ENCODE data around the gene SLC22A1.
"Not testable (repeated sequence)": the region's sequence is repeated elsewhere in the genome, so short reads cannot be mapped to it uniquely, and the experiment has no call there.

SLC22A1 gene

DNA sequence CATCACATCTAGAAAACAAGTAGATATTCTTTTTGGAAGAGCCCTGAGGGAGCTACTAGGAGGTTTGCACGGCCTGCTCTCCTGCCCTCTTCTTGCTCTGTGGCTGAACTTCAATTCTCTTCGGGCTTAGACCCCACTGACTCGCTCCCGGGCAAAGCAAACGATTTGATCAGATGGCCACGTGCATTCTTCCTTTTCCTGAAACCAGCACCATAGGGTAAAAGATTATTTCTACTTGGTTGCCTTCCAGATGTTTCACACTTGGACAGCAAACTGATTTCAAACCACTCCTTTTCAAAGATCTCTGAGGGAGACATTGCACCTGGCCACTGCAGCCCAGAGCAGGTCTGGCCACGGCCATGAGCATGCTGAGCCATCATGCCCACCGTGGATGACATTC lies at the start of gene SLC22A1:
Gene SLC22A1 (plus strand): TSS at position 258 of the 400 bp plus-strand sequence. CDS start 121 bp downstream, at position 379.
- DNase-seq, result no peak

DNA sequence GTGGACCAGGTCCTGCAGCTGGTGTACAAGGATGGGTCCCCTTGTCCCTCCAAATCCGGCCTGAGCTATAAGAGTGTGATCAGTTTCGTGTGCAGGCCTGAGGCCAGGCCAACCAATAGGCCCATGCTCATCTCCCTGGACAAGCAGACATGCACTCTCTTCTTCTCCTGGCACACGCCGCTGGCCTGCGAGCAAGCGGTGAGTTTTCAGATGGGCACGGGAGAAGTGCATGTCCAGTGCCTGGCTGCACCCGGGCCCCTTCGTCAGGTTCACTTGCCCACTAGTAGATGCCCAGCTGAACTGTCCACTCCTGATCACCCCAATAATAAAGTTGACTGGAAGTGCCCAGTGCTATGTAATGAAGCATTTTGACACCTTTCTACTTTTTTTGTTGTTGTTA lies 48.3 kb upstream of the SLC22A1 start:
- no peak for DNase-seq

DNA sequence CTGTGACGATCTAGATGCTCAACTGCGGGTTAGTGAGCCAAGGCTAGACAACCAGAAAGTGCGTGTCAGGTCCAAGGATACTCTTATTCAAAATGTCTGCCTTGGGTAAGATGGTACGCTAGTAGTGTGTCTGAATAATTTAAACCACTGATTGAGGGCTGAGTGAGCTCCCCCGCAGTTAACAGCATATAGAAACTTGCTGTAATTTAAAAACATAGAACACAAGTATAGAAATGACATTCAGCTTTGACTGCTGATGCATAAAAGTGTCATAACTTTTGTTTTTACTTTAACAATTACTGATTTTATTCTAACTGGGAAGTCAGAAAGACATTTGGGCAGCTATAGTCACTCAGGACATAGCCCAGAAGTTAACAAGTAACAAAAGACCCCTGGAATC lies 45.6 kb upstream of the SLC22A1 start:
- DNase-seq, result no peak

DNA sequence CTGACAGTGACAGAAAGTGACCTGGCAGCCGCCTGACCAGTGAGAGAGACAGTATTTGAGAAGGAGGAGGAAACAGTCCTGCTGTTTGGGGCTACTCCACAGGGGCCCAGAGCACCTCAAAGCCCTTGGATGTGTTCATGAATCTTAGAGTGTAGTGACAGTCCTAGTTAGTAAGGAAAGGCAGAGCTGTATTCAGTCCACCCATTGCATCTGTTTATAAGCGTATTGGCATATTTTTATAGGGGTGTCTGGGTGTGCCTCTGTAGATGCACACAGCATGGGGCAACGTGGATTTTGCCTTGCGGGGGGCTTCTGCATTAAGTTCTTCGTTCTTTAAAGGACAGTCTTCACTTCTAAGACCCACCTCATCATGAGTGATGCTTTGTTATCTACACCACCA lies 44.6 kb upstream of the SLC22A1 start:
- no peak for DNase-seq

DNA sequence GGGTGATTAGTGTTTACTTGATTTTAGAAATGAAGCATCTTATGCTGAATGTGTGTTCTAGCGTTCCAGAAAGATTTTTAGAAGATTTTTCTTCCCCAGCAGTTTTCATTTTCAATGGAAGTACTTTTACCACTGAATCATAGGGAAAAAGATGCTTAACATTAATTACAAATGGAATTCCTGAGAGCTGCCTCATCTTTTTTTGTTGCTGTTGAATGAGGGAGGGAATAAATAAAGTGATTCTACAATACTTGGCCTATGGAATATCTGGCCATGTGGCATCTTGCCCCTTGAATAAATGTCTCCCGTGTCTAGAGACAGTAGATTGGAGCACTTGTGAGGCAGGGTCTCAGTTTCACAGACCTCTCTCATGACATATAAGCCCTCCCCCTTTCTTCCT lies 44.1 kb upstream of the SLC22A1 start:
- DNase-seq, result no peak

DNA sequence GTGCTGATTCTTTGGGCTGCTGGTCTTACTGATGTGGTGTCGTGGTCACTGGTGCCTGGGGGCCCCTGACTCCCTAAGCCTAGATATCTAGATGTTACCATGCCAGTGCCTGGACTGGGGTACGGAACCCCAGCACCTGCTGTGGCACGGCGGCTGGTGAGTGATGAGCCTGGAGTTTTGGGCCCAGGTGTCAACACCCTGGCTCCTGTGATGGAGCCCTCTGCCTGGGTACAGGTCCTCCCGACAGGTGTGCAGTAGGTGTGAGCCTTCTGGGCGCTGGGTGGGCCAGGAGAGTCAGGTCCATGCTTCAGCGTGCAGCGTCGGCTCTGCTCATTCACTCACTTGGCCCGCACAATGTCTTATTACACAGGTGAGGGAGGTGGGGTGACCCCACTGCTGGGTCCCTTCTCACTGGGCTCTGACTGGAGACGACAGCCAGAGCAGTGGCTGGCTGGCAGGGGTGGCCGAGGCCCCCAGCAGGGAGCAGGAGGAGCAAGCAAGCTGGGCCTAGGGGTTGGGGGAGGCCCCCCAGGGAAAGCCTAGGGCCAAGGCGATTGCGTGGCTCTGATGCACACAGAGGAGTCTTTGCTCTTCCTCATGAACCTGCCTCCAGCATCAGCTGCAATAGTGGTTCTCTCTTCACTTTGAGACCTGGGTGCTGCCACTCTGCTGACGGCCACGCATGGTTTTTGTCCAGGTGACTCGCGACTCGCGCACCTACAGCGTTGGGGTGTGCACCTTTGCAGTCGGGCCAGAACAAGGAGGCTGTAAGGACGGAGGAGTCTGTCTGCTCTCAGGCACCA lies 42.5 kb upstream of the SLC22A1 start:
- no peak for DNase-seq

DNA sequence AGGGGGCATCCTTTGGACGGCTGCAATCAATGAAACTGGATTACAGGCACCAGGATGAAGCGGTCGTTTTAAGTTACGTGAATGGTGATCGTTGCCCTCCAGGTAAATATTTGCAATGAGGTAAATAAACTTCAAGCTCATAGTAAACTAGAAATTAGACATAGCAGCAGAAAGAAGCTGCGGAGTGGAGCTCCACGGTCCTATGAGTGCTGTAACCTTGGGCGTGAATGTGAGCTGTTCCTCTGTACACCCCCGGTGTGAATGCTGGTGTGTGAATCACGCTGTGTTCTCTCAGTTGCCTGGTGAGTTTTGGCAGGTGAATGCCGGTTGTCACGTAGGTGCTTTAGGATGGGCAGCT lies 42.0 kb upstream of the SLC22A1 start:
- no peak for DNase-seq

DNA sequence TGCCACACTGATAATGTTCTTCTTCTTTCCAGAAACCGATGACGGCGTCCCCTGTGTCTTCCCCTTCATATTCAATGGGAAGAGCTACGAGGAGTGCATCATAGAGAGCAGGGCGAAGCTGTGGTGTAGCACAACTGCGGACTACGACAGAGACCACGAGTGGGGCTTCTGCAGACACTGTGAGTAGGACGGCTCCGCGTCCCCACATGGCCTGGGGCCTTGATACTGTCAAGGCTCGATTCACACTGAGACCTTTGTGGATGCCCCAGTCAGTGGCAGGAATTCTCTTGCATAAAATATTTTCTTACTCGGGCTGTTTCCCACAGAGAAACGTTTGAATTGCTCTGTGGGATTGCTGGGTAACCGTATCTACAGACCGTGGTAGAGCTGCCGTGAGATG lies 41.5 kb upstream of the SLC22A1 start:
- no peak for DNase-seq

DNA sequence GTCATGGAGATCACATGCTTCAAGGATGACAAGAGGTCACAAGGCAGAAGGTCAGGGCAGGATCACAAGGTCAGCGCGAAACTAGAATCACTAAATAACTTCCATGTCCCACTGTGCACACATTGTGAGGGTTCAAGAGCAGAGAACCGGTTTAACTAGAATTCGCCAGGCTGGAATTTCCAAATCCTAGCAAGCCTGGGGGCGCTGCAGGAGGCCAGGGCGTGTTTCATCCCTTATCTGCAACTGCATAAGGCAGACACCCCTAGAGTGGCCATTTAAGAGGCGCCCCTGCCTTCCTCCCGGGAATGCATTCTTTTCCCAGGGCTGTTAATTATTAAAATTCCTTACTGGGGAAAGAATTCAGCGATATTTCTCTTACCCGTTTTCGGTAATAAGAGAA lies 40.2 kb upstream of the SLC22A1 start:
- DNase-seq, result no peak

DNA sequence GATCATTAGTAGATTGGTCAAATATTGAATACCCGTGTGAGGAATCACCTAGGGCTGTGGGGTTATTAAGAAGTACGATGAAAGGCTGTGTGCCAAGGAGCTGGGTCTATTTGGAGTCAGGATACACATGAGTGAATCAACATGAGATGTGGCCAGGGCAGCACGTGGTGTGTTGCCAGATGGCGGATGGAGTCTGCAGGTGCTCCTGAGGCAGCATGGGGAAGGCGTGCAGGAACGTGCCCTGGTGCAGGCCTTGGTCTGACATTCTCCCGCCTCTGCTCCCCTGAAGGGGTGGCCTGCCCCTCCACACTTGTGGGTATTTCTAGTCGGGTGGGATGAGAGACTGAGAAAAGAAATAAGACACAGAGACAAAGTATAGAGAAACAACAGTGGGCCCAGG lies 39.0 kb upstream of the SLC22A1 start:
- no peak for DNase-seq

DNA sequence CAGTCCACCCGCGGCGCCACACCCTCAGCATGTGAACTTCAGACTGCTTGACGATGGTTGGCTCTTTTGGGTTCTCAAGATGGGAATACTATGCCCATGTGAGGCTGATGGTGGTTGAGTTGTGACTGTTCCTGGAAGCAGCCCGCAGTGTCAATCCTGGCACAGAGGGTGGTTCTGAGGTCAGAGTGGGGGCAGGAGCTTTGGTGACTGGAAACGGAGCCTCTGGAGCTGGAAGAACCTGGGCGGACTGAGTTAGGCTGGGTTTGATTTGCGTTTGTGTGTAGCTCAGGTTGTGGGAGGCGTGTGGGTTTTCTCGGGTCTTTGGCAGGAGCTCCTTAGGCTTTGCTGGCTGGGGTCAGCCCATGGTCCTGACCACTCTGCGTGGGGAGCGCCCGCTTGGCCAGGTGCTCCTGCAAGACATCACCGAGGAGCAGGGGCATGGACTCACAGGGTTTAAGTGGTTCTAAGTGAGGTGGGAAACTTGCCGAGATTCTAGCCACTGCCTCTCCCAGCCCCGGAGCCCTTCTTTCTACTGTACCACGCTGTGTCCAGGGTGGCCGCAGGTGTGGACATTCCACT lies 37.3 kb upstream of the SLC22A1 start:
- no peak for DNase-seq

DNA sequence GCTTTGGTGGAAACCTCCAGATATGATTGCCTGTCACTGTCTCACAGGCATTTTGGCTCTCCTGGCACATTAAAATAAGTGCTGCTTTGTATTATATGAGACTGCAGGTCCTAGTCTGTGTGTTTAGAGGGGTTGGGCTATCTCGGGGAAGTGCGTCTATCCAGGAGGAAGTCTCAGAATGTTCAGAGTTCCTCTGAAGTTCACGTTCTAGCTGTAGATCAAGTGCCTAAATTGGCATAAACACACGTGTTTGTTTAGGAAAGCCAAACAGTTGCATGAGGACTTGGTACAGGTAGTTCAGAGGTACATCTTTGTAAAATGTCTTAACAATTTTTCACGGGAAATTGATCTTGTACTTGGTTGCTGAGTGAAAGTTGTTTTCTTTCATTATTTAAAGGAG lies 36.4 kb upstream of the SLC22A1 start:
- no peak for DNase-seq

DNA sequence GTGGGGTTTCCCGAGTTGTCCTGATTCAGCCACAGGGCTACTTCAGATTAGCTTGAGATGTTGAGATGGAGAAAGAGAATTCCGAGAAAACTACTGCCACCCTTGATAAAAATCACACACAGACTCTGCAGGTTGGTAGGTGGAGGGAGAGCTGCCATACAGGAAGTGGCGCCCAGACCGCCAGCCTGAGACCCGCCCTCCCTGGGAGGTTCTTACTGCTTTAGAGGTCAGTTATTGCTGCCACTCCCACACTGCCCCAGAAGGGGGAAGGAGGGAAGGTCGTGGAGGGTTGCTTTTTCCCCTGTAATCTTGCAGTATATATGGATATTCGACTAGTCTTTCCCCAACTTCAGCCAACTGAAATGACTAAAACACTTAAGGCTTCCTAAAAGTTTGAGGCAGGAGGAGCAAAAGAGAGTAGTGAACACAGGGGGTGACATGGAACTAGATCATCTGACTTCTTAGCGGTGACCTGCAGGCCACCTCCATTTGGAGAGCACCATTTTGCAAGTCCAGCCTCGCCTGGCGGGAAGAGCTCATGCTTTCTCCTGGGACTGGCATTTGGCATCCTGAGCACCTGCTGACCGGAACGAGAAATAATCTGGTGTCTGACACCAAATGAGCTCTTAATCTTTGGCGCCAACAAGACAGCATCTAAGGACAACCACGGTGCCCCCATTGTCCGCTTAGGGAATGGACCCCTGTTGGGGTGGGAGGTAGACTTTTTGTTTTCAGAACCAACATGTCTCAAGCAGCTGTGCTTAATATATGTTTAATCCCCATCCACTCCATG lies 35.7 kb upstream of the SLC22A1 start:
- no peak for DNase-seq

DNA sequence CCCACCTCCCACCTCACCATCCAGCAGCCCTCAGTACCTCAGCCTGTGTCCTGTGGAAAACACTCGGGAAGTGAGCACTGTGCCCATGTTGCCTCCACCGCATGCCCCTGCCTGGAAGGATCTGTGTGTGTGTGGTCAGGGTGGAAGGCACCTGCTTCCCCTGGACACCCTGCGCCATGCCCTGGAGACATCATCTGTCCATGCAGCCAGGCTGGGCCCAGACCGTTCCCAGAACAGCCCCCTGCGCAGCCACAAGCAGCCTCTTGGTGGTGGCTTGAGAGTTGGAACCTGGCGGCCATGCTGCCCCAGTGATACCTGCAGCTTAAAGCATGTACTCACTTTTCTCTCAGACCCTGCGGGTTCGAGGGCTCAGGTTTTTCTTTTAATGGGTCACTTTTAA lies 34.9 kb upstream of the SLC22A1 start:
- DNase-seq, result no peak

DNA sequence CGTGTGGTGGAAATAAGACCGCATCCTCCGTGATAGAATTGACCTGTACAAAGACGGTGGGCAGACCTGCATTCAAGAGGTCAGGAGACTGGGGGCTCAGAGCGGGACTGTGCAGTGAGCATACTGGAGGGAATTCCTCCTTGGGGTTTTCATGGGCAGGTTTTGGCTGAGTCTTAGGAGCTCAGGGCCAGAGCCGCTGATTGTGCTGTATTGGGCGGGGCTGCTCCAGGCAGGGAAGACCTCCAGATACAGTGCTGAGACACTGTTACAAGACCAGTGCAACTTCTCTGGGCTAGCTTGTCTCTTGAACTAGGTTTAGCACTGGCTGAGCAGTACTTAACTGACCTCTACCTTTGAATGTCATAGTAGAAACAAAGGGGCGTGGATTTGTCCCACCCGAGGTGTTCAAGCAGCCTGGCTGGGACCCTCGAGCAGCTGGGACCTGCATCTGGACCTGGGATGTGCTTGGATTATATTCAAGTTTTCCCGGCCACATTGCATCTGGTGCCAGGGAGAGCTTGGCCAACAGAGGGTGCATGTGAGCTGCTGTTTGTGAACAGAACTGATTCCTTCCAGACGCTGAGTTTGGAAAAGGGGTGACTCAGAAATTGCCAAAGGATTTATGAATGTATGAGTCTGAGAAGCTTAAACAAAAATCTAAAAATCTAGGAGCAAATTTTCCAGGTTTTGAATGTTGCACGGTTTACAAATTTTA lies 33.4 kb upstream of the SLC22A1 start:
- no peak for DNase-seq

DNA sequence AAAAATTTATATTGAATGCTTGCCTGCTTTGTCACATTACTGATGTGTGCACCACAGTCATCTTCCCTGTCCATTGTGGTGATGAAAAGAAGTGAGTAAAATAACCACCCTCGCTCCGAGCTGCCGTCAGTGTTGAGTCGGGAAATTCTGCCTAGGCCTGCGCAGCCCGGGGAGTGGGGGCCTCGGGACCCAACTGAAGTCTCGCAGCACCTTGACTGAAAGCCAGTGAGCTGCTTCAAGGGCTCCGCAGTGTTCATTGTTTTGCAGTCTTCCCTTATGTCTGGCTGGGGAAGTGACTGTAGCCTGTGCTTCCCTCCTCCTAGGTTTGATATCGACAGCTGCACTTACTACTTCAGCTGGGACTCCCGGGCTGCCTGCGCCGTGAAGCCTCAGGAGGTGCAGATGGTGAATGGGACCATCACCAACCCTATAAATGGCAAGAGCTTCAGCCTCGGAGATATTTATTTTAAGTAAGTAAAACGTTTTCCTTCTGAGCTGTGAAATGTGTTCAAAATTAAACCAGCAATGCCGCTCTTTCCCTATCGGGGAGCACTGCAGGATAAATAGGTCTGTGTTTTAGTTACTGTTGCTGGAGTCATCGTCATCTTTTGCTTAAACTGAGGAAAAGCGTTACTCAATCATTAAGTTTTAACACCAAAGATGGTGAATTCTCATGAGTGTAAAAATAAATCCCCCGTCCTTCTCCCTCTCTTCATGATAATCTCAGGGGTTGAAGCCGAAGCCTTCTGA lies 32.7 kb upstream of the SLC22A1 start:
- no peak for DNase-seq

DNA sequence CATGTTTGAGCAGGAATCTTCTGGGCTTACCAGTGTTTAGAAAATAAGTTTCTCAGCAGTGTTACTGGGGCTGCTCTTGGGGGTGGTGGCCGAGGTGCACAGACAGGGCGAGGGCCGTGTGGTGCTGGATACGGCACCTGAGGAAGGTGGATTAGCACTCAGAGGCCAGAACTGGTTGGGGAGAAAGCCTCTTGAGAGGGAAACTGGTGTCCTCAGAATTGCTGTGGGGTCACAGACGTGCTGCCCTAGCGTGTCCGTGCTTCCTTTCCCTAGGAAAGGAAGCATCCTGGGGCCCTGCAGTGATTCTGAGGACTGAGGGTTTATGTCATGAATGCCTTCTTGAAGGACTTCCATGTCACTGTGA lies 32.1 kb upstream of the SLC22A1 start:
- DNase-seq, result no peak

DNA sequence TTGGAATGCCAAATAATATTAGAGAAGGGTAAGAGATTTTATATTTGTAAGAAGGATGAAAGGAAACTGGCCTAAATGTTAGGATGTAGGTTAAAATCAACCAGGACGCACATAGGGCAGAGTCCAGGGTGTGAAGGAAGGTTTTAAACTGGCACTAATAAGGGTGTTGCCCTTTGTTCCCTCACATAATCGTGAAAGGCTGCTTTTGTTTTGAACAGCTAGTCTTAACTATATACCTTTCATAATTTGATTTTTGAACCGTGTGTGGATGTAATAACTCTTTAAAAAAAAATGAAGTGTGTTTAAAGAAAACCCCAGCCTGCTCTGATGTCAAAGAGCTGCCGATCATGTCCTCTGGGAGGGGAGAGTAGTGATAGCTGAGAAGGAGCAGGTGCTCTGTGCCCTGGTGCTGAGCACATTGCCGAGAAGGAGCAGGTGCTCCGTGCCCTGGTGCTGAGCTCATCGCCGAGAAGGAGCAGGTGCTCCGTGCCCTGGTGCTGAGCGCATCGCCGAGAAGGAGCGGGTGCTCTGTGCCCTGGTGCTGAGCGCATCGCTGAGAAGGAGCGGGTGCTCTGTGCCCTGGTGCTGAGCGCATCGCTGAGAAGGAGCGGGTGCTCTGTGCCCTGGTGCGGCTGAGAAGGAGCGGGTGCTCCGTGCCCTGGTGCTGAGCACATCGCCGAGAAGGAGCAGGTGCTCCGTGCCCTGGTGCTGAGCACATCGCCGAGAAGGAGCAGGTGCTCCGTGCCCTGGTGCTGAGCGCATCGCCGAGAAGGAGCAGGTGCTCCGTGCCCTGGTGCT lies 31.0 kb upstream of the SLC22A1 start:
- DNase-seq, result not testable (repeated sequence)

DNA sequence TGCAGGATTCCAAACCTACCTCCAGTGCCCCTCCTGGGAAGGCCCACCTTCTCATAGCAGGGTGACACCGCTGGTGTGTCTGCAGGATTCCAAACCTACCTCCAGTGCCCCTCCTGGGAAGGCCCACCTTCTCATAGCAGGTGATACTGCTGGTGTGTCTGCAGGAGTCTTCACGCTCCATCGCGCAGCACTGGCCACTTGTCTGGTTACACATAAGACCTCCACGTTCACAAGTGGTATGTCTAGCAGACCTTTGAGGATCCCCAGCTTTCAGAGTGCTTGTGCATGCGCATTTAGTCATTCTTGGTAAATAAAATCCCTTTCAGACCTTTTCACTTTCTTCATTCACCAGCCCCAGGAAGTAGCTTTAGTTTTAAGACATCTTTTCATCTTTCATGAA lies 29.4 kb upstream of the SLC22A1 start:
- DNase-seq, result not testable (repeated sequence)

DNA sequence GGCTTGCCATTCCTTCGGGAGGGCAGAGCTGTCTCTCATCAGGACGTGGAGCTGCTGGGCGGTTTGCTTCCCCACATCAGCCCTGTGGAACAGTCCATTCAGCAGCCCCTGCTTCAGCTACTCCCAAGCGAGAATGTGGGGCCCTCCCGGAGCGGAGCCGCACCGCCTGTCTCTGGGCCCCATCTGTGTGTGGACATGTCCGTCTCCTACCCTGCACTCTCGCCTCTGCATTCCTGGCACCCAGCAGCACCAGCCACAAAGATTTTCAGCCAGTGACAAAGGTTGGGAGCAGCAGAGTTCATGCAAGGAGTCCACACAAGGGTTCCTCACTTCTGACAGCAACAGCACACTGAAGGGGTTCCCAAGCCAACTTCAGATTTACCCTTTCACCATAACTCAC lies 29.0 kb upstream of the SLC22A1 start:
- DNase-seq, result no peak

DNA sequence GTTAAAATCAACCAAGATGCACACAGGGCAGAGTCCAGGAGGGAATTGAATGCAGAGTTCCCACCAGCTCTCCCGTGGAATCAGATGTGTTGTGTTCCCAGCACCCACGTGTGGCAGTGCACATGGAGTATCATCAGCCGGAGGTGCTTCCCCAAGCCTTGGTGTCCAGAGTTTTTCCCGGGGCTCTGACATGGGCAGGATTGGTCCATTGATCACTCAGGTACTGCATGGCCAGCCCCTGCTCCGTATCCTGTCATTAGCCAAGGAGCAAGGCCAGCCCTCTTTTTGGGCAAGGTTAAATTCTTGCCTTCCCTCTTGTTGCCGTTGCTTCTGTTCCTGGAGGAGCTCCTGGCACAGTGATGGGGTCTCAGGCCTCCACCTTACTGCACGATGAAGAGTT lies 28.6 kb upstream of the SLC22A1 start:
- no peak for DNase-seq

DNA sequence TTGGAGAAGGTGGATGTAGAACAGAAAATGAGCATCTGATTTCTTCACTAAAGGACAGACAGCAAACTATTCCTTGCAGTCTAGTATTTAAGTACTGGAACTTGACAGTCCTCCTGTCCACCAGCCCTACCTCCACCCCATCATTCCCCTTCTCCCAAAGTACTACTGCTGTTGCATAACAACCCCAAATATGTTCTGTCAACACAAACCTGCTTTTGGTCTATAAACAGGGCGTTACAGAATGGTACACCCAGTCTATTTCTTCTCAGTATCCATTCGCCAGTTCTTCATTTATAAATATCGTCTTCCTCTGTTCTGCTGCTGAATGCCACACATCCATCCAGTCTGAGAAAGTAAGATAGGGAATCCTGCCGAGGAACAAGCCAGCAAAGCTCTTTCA lies 27.7 kb upstream of the SLC22A1 start:
- no peak for DNase-seq

All from MV-4-11 (cell line).